Activated T-cell treated with anti-CD3 and anti-CD28 coated beads for 24 hours (primary cell): ENCODE data around the gene SMARCAD1.
"Not testable (repeated sequence)": the region's sequence is repeated elsewhere in the genome, so short reads cannot be mapped to it uniquely, and the experiment has no call there.

Experiments
- DNase-seq: peaks from one replicate; pipeline ENCODE4 v3.0.0-alpha.2; 2020; ENCODE audit warnings: low read depth

Gene SMARCAD1

GRCh38 chr4:94298725-94299252 lies 91.1 kb downstream of the SMARCAD1 start:
- DNase-seq: no peak

- no peak for DNase-seq
Measured at GRCh38 chr4:94302191-94302590, 94.5 kb downstream of the SMARCAD1 start.

- peak; percentile 11 for DNase-seq
Measured at GRCh38 chr4:94304365-94304971, 96.8 kb downstream of the SMARCAD1 start.

- DNase-seq: no peak
Measured at GRCh38 chr4:94305466-94306225, 98.0 kb downstream of the SMARCAD1 start.

GRCh38 chr4:94306713-94307112 lies 99.0 kb downstream of the SMARCAD1 start:
- DNase-seq: no peak

GRCh38 chr4:94307231-94307871 lies 99.7 kb downstream of the SMARCAD1 start:
- DNase-seq: no peak

GRCh38 chr4:94319927-94320326 lies 112.3 kb downstream of the SMARCAD1 start:
- not testable (repeated sequence) for DNase-seq

GRCh38 chr4:94325835-94326234 lies 118.2 kb downstream of the SMARCAD1 start:
- no peak for DNase-seq

- no peak for DNase-seq
Measured at GRCh38 chr4:94329933-94330332, 122.3 kb downstream of the SMARCAD1 start.

GRCh38 chr4:94332983-94333590 lies 125.4 kb downstream of the SMARCAD1 start:
- no peak for DNase-seq

GRCh38 chr4:94333866-94334265 lies 126.2 kb downstream of the SMARCAD1 start:
- DNase-seq: no peak

GRCh38 chr4:94334476-94334875 lies 126.8 kb downstream of the SMARCAD1 start:
- no peak for DNase-seq

- no peak for DNase-seq
Measured at GRCh38 chr4:94334962-94335361, 127.3 kb downstream of the SMARCAD1 start.

- no peak for DNase-seq
Measured at GRCh38 chr4:94336303-94336702, 128.6 kb downstream of the SMARCAD1 start.

- not testable (repeated sequence) for DNase-seq
Measured at GRCh38 chr4:94336791-94337190, 129.1 kb downstream of the SMARCAD1 start.

GRCh38 chr4:94338681-94339351 lies 131.2 kb downstream of the SMARCAD1 start:
- no peak for DNase-seq

- peak; percentile 4 for DNase-seq
Measured at GRCh38 chr4:94339779-94340178, 132.1 kb downstream of the SMARCAD1 start.
